T47D (cell line): ENCODE results near the gene IL4I1.

Source experiments
- DNase-seq, 2 experiments: peaks; one replicate each; pipeline versions ENCODE4 v3.0.0 to v3.0.0-alpha.2; 2011 to 2012; ENCODE audit warnings: low read depth in 1 of 2, low spot score in 1 of 2
- JUND ChIP-seq: IDR thresholded peaks from 2 replicates; pipeline ENCODE4 v1.6.1; 2012; ENCODE audit warnings: low read depth
- in situ Hi-C: cut with HindIII; loops from 2 replicates; pipeline ENCODE4 v1.10.0; 2016; ENCODE audit warnings: low sequenced_read_pairs, low pct_unique_long_range_greater_than_20kb

Gene IL4I1

GRCh38 chr19:49879243-49879963 lies 17.3 kb downstream of the IL4I1 start:
- in situ Hi-C loops = no loop called here
- no peak for DNase-seq
- TF ChIP-seq JUND = no peak

- no peak for DNase-seq
- in situ Hi-C loops = no loop called here
- no peak for TF ChIP-seq JUND
Observed at GRCh38 chr19:49878744-49879070, 18.0 kb downstream of the IL4I1 start.

GRCh38 chr19:49877879-49878743 lies 18.6 kb downstream of the IL4I1 start:
- in situ Hi-C loops = no loop called here
- TF ChIP-seq JUND = no peak
- DNase-seq = peak; percentile 89 to 97

- TF ChIP-seq JUND = no peak
- in situ Hi-C loops = no loop called here
- DNase-seq = peak; percentile 94 to 99
Observed at GRCh38 chr19:49877020-49877878, 19.4 kb downstream of the IL4I1 start, which contains the start of the genes AKT1S1 and TBC1D17. Gene AKT1S1 (minus strand): TSS chr19:49877355. CDS start chr19:49873295, 4,060 bp downstream. Gene TBC1D17 (plus strand): TSS chr19:49877702. CDS start chr19:49877724, 22 bp downstream.

GRCh38 chr19:49876422-49877019 lies 20.2 kb downstream of the IL4I1 start:
- in situ Hi-C loops = no loop called here
- TF ChIP-seq JUND = no peak
- peak in 1 of 2 experiments; percentile 98 for DNase-seq

GRCh38 chr19:49875857-49876421 lies 20.7 kb downstream of the IL4I1 start:
- in situ Hi-C loops = no loop called here

GRCh38 chr19:49875177-49875576 lies 21.5 kb downstream of the IL4I1 start:
- in situ Hi-C loops = no loop called here
- no peak for TF ChIP-seq JUND
- no peak for DNase-seq

More at GRCh38 chr19:49875857-49876421, 20.7 kb downstream of the IL4I1 start:
- no peak for DNase-seq
- TF ChIP-seq JUND = no peak

GRCh38 chr19:49874503-49875157 lies 22.1 kb downstream of the IL4I1 start:
- TF ChIP-seq JUND = no peak
- no peak for DNase-seq
- in situ Hi-C loops = no loop called here

- no peak for TF ChIP-seq JUND
- in situ Hi-C loops = no loop called here
- DNase-seq = no peak
Observed at GRCh38 chr19:49873834-49874233, 22.9 kb downstream of the IL4I1 start.

- in situ Hi-C loops = no loop called here
- TF ChIP-seq JUND = no peak
- no peak for DNase-seq
Observed at GRCh38 chr19:49873129-49873521, 23.6 kb downstream of the IL4I1 start.
